ENCODE measurements around the gene NDUFS4.

NDUFS4 gene

DNA sequence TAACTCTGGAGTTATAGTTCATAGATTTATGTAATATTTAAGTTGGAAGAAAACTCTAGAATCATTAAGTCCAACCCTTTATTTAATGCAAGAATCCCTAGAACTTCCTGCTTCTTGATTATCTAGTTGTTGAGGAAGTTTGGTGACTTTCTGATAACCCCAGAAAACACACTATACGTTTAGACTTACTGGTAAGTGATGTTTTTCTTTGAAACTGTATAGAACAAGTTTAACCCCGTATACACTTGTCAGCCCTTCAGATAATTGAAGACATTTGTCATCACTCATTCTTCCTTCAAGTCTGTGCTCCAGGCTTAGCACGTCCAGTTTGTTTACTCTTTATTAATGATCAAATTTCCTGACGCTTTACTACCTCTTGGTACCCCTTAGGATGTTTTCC lies 9.0 kb downstream of the NDUFS4 start:
- Histone ChIP-seq H3K4me2 (no peak overlapping the region), H3K79me2 (ENCODE audit: insufficient read depth, low read depth) (peaks cover 85% of the 10 kb centered on the region), H3K27me3 (ENCODE audit: insufficient read depth, low read depth) (no peaks in the 10 kb centered on the region), H3K9ac (no peak overlapping the region), H2AFZ (ENCODE audit: low read depth) (no peak overlapping the region), H3K36me3 (ENCODE audit: insufficient read depth) (no peaks in the 10 kb centered on the region), H3K27ac (no peak overlapping the region), H3K4me1 (ENCODE audit: low read depth, poor library complexity, severe bottlenecking) (no peaks in the 10 kb centered on the region), H3K4me3 (IDR thresholded peaks at IDR 0.05; ENCODE audit: insufficient read depth, low read depth, low read length) (no peak overlapping the region), H4K20me1 (ENCODE audit: insufficient read depth) (0 out of 2 replicates have a peak, but pooled peaks cover 5% of the 10 kb centered on the region)
- TF ChIP-seq CTCF (conservative IDR thresholded peaks at IDR 0.05; ENCODE audit: low read depth, low read length): no peak

GRCh38 chr5:53571403-53571802 lies 11.0 kb downstream of the NDUFS4 start:
- H3K4me1 ChIP-seq (ENCODE audit: low read depth, poor library complexity, severe bottlenecking): no peaks in the 10 kb centered on the region
- 0 out of 2 replicates have a peak, but pooled peaks cover 5% of the 10 kb centered on the region for H4K20me1 ChIP-seq (ENCODE audit: insufficient read depth)
- no peak overlapping the region for H2AFZ ChIP-seq (ENCODE audit: low read depth)
- H3K79me2 ChIP-seq (ENCODE audit: insufficient read depth, low read depth): peaks cover 85% of the 10 kb centered on the region
- H3K4me3 ChIP-seq (IDR thresholded peaks at IDR 0.05; ENCODE audit: insufficient read depth, low read depth, low read length): no peak overlapping the region
- no peak overlapping the region for H3K4me2 ChIP-seq
- H3K27me3 ChIP-seq (ENCODE audit: insufficient read depth, low read depth): no peaks in the 10 kb centered on the region
- no peaks in the 10 kb centered on the region for H3K36me3 ChIP-seq (ENCODE audit: insufficient read depth)
- TF ChIP-seq CTCF (conservative IDR thresholded peaks at IDR 0.05; ENCODE audit: low read depth, low read length): no peak
- H3K9ac ChIP-seq: no peak overlapping the region
- H3K27ac ChIP-seq: no peak overlapping the region

- H3K79me2 ChIP-seq (ENCODE audit: insufficient read depth, low read depth): peaks cover 83% of the 10 kb centered on the region
- no peaks in the 10 kb centered on the region for H3K27me3 ChIP-seq (ENCODE audit: insufficient read depth, low read depth)
- TF ChIP-seq CTCF (conservative IDR thresholded peaks at IDR 0.05; ENCODE audit: low read depth, low read length): no peak
- H3K4me3 ChIP-seq (IDR thresholded peaks at IDR 0.05; ENCODE audit: insufficient read depth, low read depth, low read length): no peak overlapping the region
- H3K9ac ChIP-seq: no peak overlapping the region
- no peaks in the 10 kb centered on the region for H4K20me1 ChIP-seq (ENCODE audit: insufficient read depth)
- H3K4me1 ChIP-seq (ENCODE audit: low read depth, poor library complexity, severe bottlenecking): no peaks in the 10 kb centered on the region
- no peak overlapping the region for H3K27ac ChIP-seq
- no peak overlapping the region for H2AFZ ChIP-seq (ENCODE audit: low read depth)
- H3K36me3 ChIP-seq (ENCODE audit: insufficient read depth): no peaks in the 10 kb centered on the region
- no peak overlapping the region for H3K4me2 ChIP-seq
Observed at GRCh38 chr5:53575101-53575500, 14.7 kb downstream of the NDUFS4 start.

DNA sequence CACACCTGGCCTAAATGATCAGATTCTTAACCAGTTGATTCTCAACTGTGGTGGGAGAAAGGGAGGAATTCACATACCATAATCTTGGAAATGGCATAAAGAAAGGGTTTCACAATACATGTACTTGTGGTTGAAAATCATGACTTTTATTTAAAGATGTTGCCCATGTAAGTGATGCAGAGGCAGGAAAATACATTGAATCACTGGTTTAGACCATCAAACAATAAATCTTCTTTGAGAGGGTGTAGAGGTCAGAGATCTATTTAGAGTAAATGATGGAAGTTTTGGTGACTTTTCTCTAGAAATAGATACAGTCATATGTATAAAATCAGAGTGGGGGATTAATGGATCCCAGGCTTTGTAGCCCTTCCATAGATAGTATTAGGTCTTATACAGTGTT lies 15.4 kb downstream of the NDUFS4 start:
- H3K9ac ChIP-seq: no peak overlapping the region
- TF ChIP-seq CTCF (conservative IDR thresholded peaks at IDR 0.05; ENCODE audit: low read depth, low read length): no peak
- no peak overlapping the region for H3K4me3 ChIP-seq (IDR thresholded peaks at IDR 0.05; ENCODE audit: insufficient read depth, low read depth, low read length)
- no peak overlapping the region for H3K27ac ChIP-seq
- peaks cover 77% of the 10 kb centered on the region for H3K79me2 ChIP-seq (ENCODE audit: insufficient read depth, low read depth)
- H4K20me1 ChIP-seq (ENCODE audit: insufficient read depth): no peaks in the 10 kb centered on the region
- H3K27me3 ChIP-seq (ENCODE audit: insufficient read depth, low read depth): no peaks in the 10 kb centered on the region
- H2AFZ ChIP-seq (ENCODE audit: low read depth): no peak overlapping the region
- H3K4me1 ChIP-seq (ENCODE audit: low read depth, poor library complexity, severe bottlenecking): no peaks in the 10 kb centered on the region
- H3K4me2 ChIP-seq: no peak overlapping the region
- no peaks in the 10 kb centered on the region for H3K36me3 ChIP-seq (ENCODE audit: insufficient read depth)

Measured in KMS-11 (cell line).